Measurements from ENCODE around the gene CIT.

CIT gene

DNA sequence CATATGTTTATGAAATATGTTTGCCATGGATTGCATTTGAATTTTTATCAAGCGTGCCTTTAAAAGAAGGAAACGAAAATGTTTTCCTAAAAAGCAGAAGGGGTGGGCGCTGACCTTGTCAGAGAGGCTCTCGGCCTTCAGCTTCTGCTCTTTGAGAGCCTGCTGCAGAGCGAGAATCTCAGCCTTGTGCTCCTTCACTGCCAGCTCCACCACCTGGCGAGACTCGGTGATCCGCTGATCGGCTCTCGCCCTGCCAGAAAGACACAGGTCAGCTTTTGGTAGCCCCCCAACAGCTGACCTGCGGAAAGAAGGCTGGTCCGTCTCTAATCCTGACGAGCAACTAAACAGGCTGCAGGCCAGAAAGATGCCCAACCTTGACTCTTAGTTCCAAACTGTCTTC is 146.7 kb downstream of the CIT start:
- TF ChIP-seq, protein P1, sequence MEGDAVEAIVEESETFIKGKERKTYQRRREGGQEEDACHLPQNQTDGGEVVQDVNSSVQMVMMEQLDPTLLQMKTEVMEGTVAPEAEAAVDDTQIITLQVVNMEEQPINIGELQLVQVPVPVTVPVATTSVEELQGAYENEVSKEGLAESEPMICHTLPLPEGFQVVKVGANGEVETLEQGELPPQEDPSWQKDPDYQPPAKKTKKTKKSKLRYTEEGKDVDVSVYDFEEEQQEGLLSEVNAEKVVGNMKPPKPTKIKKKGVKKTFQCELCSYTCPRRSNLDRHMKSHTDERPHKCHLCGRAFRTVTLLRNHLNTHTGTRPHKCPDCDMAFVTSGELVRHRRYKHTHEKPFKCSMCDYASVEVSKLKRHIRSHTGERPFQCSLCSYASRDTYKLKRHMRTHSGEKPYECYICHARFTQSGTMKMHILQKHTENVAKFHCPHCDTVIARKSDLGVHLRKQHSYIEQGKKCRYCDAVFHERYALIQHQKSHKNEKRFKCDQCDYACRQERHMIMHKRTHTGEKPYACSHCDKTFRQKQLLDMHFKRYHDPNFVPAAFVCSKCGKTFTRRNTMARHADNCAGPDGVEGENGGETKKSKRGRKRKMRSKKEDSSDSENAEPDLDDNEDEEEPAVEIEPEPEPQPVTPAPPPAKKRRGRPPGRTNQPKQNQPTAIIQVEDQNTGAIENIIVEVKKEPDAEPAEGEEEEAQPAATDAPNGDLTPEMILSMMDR (conservative IDR thresholded peaks at IDR 0.05; ENCODE audit: low read depth, low read length) = no peak
- no peak overlapping the region for H3K4me3 ChIP-seq (ENCODE audit: low read length)
- no peak for DNase-seq (ENCODE audit: low read depth)

DNA sequence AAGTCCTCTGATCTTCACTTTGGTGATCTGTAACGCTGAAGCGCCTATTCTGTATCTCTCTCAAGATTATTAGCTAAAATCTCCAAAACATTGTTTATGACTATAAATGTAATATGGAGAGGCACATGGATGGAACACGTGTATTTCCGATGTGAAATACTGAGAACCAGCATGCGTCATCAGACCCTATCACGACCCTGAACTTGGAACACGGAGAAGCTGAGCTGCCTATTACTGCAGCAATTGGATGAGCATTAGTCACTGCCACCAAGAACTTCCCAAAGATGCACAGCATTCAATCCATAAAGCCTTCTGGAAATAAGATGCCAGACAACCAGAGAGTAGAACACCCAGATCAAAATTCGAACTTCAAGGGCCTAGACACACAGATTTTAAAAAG is 147.2 kb downstream of the CIT start:
- H3K4me3 ChIP-seq (ENCODE audit: low read length) = no peak overlapping the region
- DNase-seq (ENCODE audit: low read depth) = no peak
- TF ChIP-seq, protein P1 (conservative IDR thresholded peaks at IDR 0.05; ENCODE audit: low read depth, low read length) = no peak

DNA sequence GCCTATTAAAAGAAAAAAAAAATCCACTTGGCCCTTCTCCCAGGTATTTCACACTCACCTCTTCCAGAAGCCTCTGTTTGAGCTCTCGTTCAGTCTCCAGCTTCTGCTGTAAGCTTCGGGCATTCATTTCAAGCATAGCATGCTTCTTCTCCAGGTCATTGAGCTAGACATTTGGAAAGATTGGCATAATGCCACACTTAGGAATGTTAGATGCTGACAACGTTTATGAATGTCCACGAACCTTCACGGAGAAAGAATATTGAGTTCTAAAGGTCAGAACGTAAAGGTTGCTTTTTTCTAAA is 148.7 kb downstream of the CIT start:
- TF ChIP-seq, protein P1 (conservative IDR thresholded peaks at IDR 0.05; ENCODE audit: low read depth, low read length) = no peak
- no peak for DNase-seq (ENCODE audit: low read depth)
- H3K4me3 ChIP-seq (ENCODE audit: low read length) = no peak overlapping the region

DNA sequence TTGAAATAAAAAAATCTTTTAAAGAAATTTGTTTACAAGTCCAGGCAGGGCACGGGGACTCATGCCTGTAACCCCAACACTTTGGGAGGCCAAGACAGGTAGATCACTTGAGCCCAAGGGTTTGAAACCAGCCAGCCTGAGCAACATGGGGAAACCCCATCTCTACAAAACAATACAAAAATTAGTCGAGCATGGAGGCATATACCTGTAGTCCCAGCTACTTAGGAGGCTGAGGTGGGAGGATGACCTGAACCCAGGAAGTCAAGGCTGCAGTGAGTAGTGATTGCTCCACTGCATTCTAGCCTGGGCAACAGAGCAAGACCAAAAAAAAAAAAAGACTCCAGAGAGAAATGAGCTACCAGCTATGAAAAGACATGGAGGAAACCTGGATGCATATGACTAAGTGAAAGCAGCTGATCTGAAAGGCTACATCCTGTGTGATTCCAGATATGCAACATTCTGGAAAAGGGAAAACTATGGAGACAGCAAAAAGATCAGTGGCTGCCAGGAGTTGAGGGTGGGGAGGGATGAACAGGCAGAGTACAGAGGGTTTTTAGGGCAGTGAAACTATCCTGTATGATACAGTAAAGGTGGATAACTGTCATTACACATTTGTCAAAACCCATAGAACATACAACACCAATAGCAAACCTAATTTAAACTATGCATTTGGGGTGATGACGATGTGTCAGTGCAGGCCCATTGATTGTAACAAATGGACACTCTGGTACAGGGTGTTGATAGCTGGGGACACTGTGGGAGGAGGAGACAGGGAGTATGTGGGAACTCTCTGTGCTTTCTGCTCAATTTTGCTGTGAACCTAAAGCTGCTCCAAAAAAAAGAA is 149.3 kb downstream of the CIT start:
- TF ChIP-seq, protein P1 (conservative IDR thresholded peaks at IDR 0.05; ENCODE audit: low read depth, low read length) = no peak
- no peak for DNase-seq (ENCODE audit: low read depth)
- no peak overlapping the region for H3K4me3 ChIP-seq (ENCODE audit: low read length)

DNA sequence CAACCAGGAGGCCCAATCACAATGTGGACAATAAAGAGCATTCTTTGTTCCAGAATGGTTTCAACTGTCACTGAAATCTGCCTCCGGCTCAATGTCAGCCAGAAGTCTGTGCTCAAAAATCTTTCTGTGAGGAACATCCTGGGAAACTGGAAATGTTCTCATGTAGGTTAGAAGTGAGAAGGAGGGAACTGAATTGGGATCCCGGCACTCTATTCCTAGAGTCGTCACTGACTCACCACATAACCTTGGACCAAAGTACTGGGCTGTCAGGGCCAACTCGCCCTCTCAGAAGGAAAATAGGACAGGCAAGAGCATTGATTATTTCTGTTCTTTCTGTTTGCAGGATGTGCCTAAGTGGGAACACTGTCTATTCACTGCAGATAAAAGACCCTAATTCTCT is 151.6 kb downstream of the CIT start:
- TF ChIP-seq, protein P1 (conservative IDR thresholded peaks at IDR 0.05; ENCODE audit: low read depth, low read length) = no peak
- DNase-seq (ENCODE audit: low read depth) = no peak
- no peak overlapping the region for H3K4me3 ChIP-seq (ENCODE audit: low read length)

DNA sequence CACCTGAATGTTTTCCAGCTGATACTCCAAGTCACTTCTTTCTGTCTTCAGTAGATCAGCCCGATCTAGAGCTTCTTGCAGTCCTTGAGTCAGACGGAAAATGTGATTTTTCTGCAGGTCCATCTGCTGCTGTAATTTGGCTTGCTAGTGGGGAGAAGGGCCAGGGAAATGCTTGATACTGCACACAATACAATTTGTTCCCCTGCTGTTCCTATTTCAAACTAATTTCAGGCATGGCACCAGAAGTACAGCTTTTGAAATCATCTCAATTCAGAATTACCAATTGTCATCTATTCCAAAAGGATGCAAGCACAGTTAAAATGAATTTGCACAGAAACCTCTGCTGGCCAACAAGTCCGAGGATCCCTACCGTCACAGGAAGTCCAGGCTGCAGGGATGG is 155.8 kb downstream of the CIT start:
- DNase-seq (ENCODE audit: low read depth) = no peak
- no peak overlapping the region for H3K4me3 ChIP-seq (ENCODE audit: low read length)
- TF ChIP-seq, protein P1 (conservative IDR thresholded peaks at IDR 0.05; ENCODE audit: low read depth, low read length) = no peak

DNA sequence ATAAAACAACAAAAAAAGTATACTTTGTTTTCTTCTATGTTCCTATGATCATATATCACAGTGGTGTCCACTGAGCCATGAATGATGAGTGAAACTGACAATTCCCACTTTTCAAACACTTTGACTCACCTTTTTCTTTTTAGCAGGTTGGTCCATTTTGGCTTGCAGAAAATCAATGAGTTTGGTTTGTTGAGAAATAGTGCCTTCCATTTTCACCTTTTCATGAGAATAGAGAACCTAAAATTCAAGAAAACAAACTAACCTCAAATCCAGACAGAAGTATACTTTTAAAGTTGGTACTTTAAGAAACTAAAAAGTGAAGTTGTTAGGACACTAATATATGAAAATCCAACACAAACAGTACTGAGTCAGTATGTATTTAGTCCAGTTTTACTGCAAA is 156.8 kb downstream of the CIT start:
- no peak overlapping the region for H3K4me3 ChIP-seq (ENCODE audit: low read length)
- no peak for DNase-seq (ENCODE audit: low read depth)
- TF ChIP-seq, protein P1 (conservative IDR thresholded peaks at IDR 0.05; ENCODE audit: low read depth, low read length) = no peak
